ENCODE measurements around the gene ANKS1B.

ANKS1B gene

GRCh38 chr12:98725476-98726247, 1259.1 kb downstream of the ANKS1B start:
- DNase-seq (ENCODE audit: low read depth), result no peak

GRCh38 chr12:98724384-98725155, 1260.2 kb downstream of the ANKS1B start:
- no peak for DNase-seq (ENCODE audit: low read depth)

GRCh38 chr12:98721204-98721702, 1263.5 kb downstream of the ANKS1B start:
- DNase-seq (ENCODE audit: low read depth), result no peak

- DNase-seq (ENCODE audit: low read depth), result no peak
Measured at GRCh38 chr12:98719515-98720504, 1264.9 kb downstream of the ANKS1B start.

GRCh38 chr12:98714426-98714825, 1270.3 kb downstream of the ANKS1B start:
- DNase-seq (ENCODE audit: low read depth), result no peak

GRCh38 chr12:98709022-98709421, 1275.7 kb downstream of the ANKS1B start:
- DNase-seq (ENCODE audit: low read depth), result no peak

GRCh38 chr12:98701166-98701565, 1283.6 kb downstream of the ANKS1B start:
- DNase-seq (ENCODE audit: low read depth), result no peak

GRCh38 chr12:98699586-98699985, 1285.2 kb downstream of the ANKS1B start:
- no peak for DNase-seq (ENCODE audit: low read depth)

- DNase-seq (ENCODE audit: low read depth), result no peak
Measured at GRCh38 chr12:98698603-98699463, 1285.9 kb downstream of the ANKS1B start.

GRCh38 chr12:98697209-98697608, 1287.5 kb downstream of the ANKS1B start:
- DNase-seq (ENCODE audit: low read depth), result no peak

GRCh38 chr12:98696036-98696646, 1288.6 kb downstream of the ANKS1B start:
- no peak for DNase-seq (ENCODE audit: low read depth)

- no peak for DNase-seq (ENCODE audit: low read depth)
Measured at GRCh38 chr12:98691351-98691750, 1293.4 kb downstream of the ANKS1B start.

- DNase-seq (ENCODE audit: low read depth), result no peak
Measured at GRCh38 chr12:98686603-98687002, 1298.1 kb downstream of the ANKS1B start.

Measured in stimulated activated CD8-positive, alpha-beta memory T cell treated with anti-CD3 and anti-CD28 coated beads, Interleukin-15, amount 100 ng/mL, for 24 hours (primary cell).